B cell (primary cell): ENCODE results near the gene PRTFDC1. TPM values are rescaled to one million over a fixed set of nuclear protein-coding genes. Genes with fewer than 3 reads are reported as not detected.

Source experiments
- ATAC-seq: fragments of 200-7000 bp; cut with Tn5 transposase; one replicate; pipeline ENCODE4 v1.10.0; 2021; ENCODE audit warnings: low read depth, mild to moderate bottlenecking, moderate number of reproducible peaks, moderate library complexity
- CTCF ChIA-PET: fragments of 350-600 bp; sonication (Branson Sonifier 250); formaldehyde crosslinking; loops from one replicate; lab custom pipeline; 2021; ENCODE audit warnings: antibody characterized with exemption, inconsistent platforms; lab: Charles Lee
- POLR2A ChIA-PET: fragments of 350-600 bp; sonication (Branson Sonifier 250); formaldehyde crosslinking; loops from one replicate; lab custom pipeline; 2021; ENCODE audit warnings: antibody characterized with exemption; lab: Charles Lee
- DNase-seq: peaks from one replicate; pipeline ENCODE4 v3.0.0; 2013
- H2AFZ ChIP-seq: 2 replicates; pipeline ENCODE4 v1.6.1; 2012; ENCODE audit warnings: mild to moderate bottlenecking, low read depth, low read length; ENCODE audit not compliant: insufficient read depth, poor library complexity, severe bottlenecking
- H3K27ac ChIP-seq, 2 donors: 1 replicate in 1 of 2; 2 replicates in 1 of 2; pipeline ENCODE4 v1.5.1; 2012 to 2013; ENCODE audit warnings: low read length in 2 of 2, mild to moderate bottlenecking in 2 of 2, moderate library complexity in 1 of 2
- H3K27me3 ChIP-seq, 4 experiments: fragments of 200-600 bp in 1 of 4; sonication (generic) in 1 of 4; replicated peaks in 1 of 4; 1 replicate in 2 of 4; 2 replicates in 2 of 4; pipeline versions ENCODE4 v1.6.1 to v1.7.0; 2013 to 2016; ENCODE audit warnings: low read length in 3 of 4, mild to moderate bottlenecking in 2 of 4, mixed read lengths in 1 of 4, moderate library complexity in 1 of 4; ENCODE audit not compliant: insufficient read depth in 4 of 4, control insufficient read depth in 3 of 4; ENCODE audit errors: control extremely low read depth in 1 of 4
- H3K36me3 ChIP-seq, 2 experiments: replicated peaks in 1 of 2; 1 replicate in 1 of 2; 2 replicates in 1 of 2; pipeline versions ENCODE4 v1.6.1 to v1.7.1; 2013; ENCODE audit warnings: low read length in 1 of 2; ENCODE audit not compliant: insufficient read depth in 2 of 2, control insufficient read depth in 1 of 2; ENCODE audit errors: control extremely low read depth in 1 of 2, extremely low read depth in 1 of 2
- H3K4me1 ChIP-seq, 2 donors: fragments of 200-600 bp in 1 of 2; sonication (generic) in 1 of 2; 1 replicate in 1 of 2; 2 replicates in 1 of 2; pipeline versions ENCODE4 v1.5.1 to v1.6.1; 2013 to 2017; ENCODE audit warnings: low read length in 2 of 2; ENCODE audit not compliant: control insufficient read depth in 2 of 2, insufficient read depth in 2 of 2
- H3K4me2 ChIP-seq: replicated peaks from 2 replicates; pipeline ENCODE3; 2012; ENCODE audit warnings: mild to moderate bottlenecking, low read depth, low read length; ENCODE audit not compliant: poor library complexity, severe bottlenecking
- H3K4me3 ChIP-seq, 5 experiments: fragments of 200-600 bp in 1 of 5; sonication (generic) in 1 of 5; 1 replicate in 3 of 5; 2 replicates in 2 of 5; pipeline versions ENCODE4 v1.5.1 to v1.7.0; 2011 to 2016; ENCODE audit warnings: low read length in 4 of 5, mild to moderate bottlenecking in 4 of 5, low read depth in 2 of 5, control low read depth in 1 of 5, moderate library complexity in 1 of 5; ENCODE audit not compliant: insufficient read depth in 1 of 5; ENCODE audit errors: control extremely low read depth in 1 of 5, extremely low read depth in 1 of 5
- H3K79me2 ChIP-seq: fragments of 200-600 bp; sonication (generic); one replicate; pipeline ENCODE4 v1.6.0; 2016; ENCODE audit warnings: low read length; ENCODE audit not compliant: control insufficient read depth, insufficient read depth
- H3K9ac ChIP-seq: fragments of 200-600 bp; sonication (generic); 2 replicates; pipeline ENCODE4 v1.6.1; 2017; ENCODE audit warnings: mild to moderate bottlenecking, low read length, moderate library complexity
- H3K9me3 ChIP-seq, 3 donors: one replicate each; pipeline versions ENCODE4 v1.6.1 to v1.7.1; 2013; ENCODE audit warnings: low read length in 2 of 3; ENCODE audit not compliant: control insufficient read depth in 2 of 3, insufficient read depth in 1 of 3; ENCODE audit errors: control extremely low read depth in 1 of 3
- H4K20me1 ChIP-seq: 2 replicates; pipeline ENCODE4 v1.6.0; 2012; ENCODE audit warnings: mild to moderate bottlenecking, low read length; ENCODE audit not compliant: insufficient read depth, control insufficient read depth, poor library complexity, severe bottlenecking
- H3K27ac Mint-ChIP-seq: one replicate; pipeline ENCODE4 v1.8.0; 2021; ENCODE audit warnings: mixed read lengths
- H3K27me3 Mint-ChIP-seq: one replicate; pipeline ENCODE4 v1.8.0; 2021; ENCODE audit warnings: mixed read lengths
- H3K4me1 Mint-ChIP-seq: one replicate; pipeline ENCODE4 v1.8.0; 2021; ENCODE audit warnings: mixed read lengths
- H3K4me3 Mint-ChIP-seq: one replicate; pipeline ENCODE4 v1.8.0; 2021; ENCODE audit warnings: mixed read lengths
- H3K9me3 Mint-ChIP-seq: one replicate; pipeline ENCODE4 v1.8.0; 2022; ENCODE audit warnings: mixed read lengths; ENCODE audit not compliant: insufficient read depth
- EZH2 ChIP-seq: IDR thresholded peaks from 2 replicates; pipeline ENCODE4 v1.6.1; 2012; ENCODE audit warnings: borderline replicate concordance, low read depth, mild to moderate bottlenecking, moderate library complexity, low read length; ENCODE audit not compliant: insufficient read depth, poor library complexity, severe bottlenecking
- WGBS: methylation state at CpG from one replicate; pipeline ENCODE4 v1.1.5; 2013; ENCODE audit warnings: missing lambda C conversion rate; ENCODE audit not compliant: insufficient coverage; 5-methylcytosine and 5-hydroxymethylcytosine counted together
- intact Hi-C: fragments of 100-400 bp; cut with micrococcal nuclease; formaldehyde crosslinking; loops from one replicate; pipeline ENCODE4 v1.10.0; 2022
- polyA plus RNA-seq: library from polyadenylated mRNA; depleted of rRNA; stranded (reverse); fragments of >200 nt; gene quantifications from 2 replicates; pipeline ENCODE4 v1.2.3, GENCODE V29; 2012
- total RNA-seq, 2 donors: library from RNA; stranded (reverse); fragments of 120-200 nt in 1 of 2; gene quantifications; 1 replicate in 1 of 2; 2 replicates in 1 of 2; pipeline versions ENCODE4 v1.2.3 to v1.2.4, GENCODE V29; 2013 to 2022
- TF ChIP-seq, protein P1 (sequence below): fragments of 200-600 bp; IDR thresholded peaks from one replicate; pipeline ENCODE4 v1.8.0; 2022; ENCODE audit warnings: antibody characterized with exemption, mild to moderate bottlenecking

Gene PRTFDC1
- total and polyA plus RNA-seq, 2 donors (not counting 1 experiment from before 2014, with no cell fraction given) = 0.63 TPM; not detected in 1

- ChIA-PET CTCF (interaction anchor here (0.6 to 1.0 kb wide), 2 partner anchors 13 to 50 kb away, joined by 3 read pairs; no protein-coding TSS in a partner anchor), POLR2A (no interaction called here)
- Mint-ChIP-seq H3K9me3 (no peaks in the 10 kb centered on the region), H3K4me3 (no peak overlapping the region), H3K27ac (no peak overlapping the region), H3K4me1 (peaks cover 6% of the 10 kb centered on the region), H3K27me3 (peaks cover 13% of the 10 kb centered on the region)
- DNase-seq (no peak), ATAC-seq (no peak)
- Histone ChIP-seq H3K27me3 (no peaks in the 10 kb centered on the region), H3K36me3 (no peaks in the 10 kb centered on the region), H4K20me1 (no peaks in the 10 kb centered on the region), H3K4me3 (no peak overlapping the region), H3K79me2 (no peaks in the 10 kb centered on the region), H3K27ac (no peak overlapping the region), H3K9ac (no peak overlapping the region), H3K4me1 (peaks cover 0 to 4% of the 10 kb centered on the region in 2 donors), H3K4me2 (no peak overlapping the region), H2AFZ (no peak overlapping the region), H3K9me3 (no peaks in the 10 kb centered on the region)
- TF ChIP-seq EZH2 = no peak
- TF ChIP-seq, protein P1, sequence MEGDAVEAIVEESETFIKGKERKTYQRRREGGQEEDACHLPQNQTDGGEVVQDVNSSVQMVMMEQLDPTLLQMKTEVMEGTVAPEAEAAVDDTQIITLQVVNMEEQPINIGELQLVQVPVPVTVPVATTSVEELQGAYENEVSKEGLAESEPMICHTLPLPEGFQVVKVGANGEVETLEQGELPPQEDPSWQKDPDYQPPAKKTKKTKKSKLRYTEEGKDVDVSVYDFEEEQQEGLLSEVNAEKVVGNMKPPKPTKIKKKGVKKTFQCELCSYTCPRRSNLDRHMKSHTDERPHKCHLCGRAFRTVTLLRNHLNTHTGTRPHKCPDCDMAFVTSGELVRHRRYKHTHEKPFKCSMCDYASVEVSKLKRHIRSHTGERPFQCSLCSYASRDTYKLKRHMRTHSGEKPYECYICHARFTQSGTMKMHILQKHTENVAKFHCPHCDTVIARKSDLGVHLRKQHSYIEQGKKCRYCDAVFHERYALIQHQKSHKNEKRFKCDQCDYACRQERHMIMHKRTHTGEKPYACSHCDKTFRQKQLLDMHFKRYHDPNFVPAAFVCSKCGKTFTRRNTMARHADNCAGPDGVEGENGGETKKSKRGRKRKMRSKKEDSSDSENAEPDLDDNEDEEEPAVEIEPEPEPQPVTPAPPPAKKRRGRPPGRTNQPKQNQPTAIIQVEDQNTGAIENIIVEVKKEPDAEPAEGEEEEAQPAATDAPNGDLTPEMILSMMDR = no peak
- intact Hi-C loops = no loop called here
Measured at GRCh38 chr10:24853661-24854060, 98.7 kb downstream of the PRTFDC1 start.

- H3K27me3 ChIP-seq = no peaks in the 10 kb centered on the region
- TF ChIP-seq, protein P1 = no peak
- no peak for TF ChIP-seq EZH2
- Mint-ChIP-seq H3K4me1 (peaks cover 6% of the 10 kb centered on the region), H3K4me3 (no peak overlapping the region), H3K9me3 (no peaks in the 10 kb centered on the region), H3K27me3 (peaks cover 19% of the 10 kb centered on the region), H3K27ac (no peak overlapping the region)
- WGBS = 91% methylated on average over 9 of the region's 11 CpGs
- H3K4me2 ChIP-seq = no peak overlapping the region
- H3K9me3 ChIP-seq = peaks cover 0 to 2% (median 0%) of the 10 kb centered on the region in 3 donors
- CTCF ChIA-PET = no interaction called here
- POLR2A ChIA-PET = no interaction called here
- H3K79me2 ChIP-seq = no peaks in the 10 kb centered on the region
- ATAC-seq (no peak), DNase-seq (no peak)
- H3K4me1 ChIP-seq = peaks cover 0 to 4% of the 10 kb centered on the region in 2 donors
- no peak overlapping the region for H3K4me3 ChIP-seq
- intact Hi-C loops = no loop called here
- H3K36me3 ChIP-seq = no peaks in the 10 kb centered on the region
- no peak overlapping the region for H3K9ac ChIP-seq
- H3K27ac ChIP-seq = no peak overlapping the region
- H2AFZ ChIP-seq = no peak overlapping the region
- no peaks in the 10 kb centered on the region for H4K20me1 ChIP-seq
Measured at GRCh38 chr10:24851629-24852028, 100.8 kb downstream of the PRTFDC1 start.
